ENCODE results near the gene TRAPPC2.

The TRAPPC2 gene

DNA sequence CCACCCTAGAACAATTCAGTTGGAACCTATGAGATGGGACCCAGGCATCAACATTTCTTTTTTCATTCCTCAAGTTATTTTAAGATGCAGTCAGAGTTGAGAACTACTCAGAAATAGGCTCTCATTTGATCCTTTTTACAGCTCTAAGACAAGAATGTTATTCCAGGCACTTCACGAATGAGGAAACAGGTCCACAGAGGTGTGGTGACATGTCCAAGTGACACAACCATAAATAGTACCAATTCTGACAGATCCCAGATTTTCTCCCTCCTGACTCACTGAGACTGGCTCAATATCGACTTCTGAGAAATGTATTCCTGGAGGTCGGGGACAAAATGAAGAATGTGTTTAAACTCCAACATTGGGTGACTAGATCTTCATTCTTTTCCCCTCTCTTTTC lies 70.4 kb downstream of the TRAPPC2 start:
- no peak for FAIRE-seq

DNA sequence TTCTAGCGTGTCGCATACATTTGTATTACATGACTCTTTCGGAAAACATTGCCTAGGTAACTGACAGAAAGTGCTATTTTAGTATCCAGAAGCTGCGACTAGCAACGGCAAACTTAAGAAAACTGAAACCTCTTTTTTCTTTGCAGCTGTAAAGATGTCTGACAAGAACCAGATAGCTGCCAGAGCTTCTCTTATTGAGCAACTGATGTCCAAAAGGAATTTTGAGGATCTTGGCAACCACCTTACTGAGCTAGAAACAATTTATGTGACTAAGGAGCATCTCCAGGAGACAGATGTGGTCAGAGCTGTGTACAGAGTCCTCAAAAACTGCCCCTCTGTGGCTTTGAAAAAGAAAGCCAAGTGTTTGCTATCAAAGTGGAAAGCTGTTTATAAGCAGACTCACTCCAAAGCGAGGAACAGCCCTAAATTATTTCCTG lies 72.0 kb downstream of the TRAPPC2 start:
- no peak for FAIRE-seq
